Activated effector memory CD4-positive, alpha-beta T cell treated with Interleukin-2 at 50 U/mL for 16 hours (primary cell): ENCODE results near the gene BOD1.
"Not testable (repeated sequence)": the region's sequence is repeated elsewhere in the genome, so short reads cannot be mapped to it uniquely, and the experiment has no call there.

ENCODE experiments used
- DNase-seq: peaks from one replicate; pipeline ENCODE4 v3.0.0-alpha.2; 2020

The BOD1 gene

GRCh38 chr5:173615884-173616576 lies 420 bp downstream of the BOD1 start:
- peak; percentile 60 for DNase-seq

GRCh38 chr5:173614591-173614990 lies 1.9 kb downstream of the BOD1 start:
- DNase-seq, result no peak

- DNase-seq, result no peak
Measured at GRCh38 chr5:173613433-173614159, 2.9 kb downstream of the BOD1 start.

DNA sequence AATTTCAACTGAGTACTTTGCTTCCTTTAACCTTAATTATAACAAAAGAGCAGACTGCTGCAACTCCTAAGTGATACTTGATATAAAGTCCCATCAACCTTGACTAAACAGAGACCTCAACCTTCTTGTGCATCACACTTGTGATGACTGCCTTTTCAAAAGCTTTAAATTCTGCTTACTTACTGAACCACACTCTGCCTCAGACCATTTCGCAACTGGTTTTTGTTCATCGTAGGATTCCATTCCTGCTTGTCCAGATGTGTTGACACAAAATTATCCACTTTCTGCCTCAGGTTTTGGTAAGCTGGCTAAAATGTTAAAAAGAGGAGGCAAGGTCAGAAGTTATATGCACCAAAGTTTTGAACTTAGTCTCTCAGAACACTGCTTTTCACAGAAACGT lies 3.5 kb downstream of the BOD1 start:
- DNase-seq, result no peak

- no peak for DNase-seq
Measured at GRCh38 chr5:173611706-173612105, 4.7 kb downstream of the BOD1 start.

DNA sequence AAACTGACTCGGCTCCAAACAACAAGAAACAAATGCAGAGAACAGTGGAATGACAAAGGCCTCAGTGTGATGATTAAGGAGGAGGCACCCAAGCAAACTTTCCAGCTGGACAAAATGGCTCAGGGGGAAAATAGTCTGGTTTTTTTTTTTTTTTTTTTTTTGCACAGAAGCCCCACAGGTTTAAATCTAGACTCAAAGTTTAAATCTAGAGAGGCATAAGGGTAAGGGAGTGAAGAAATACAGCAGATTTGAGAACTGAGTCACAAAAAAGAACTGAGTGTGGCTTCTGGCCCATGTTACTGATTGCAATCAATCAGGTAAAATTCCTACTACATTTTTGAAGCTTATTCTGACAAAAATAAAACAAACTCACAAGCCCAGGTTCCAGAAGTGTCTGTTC lies 12.3 kb downstream of the BOD1 start:
- DNase-seq, result no peak

DNA sequence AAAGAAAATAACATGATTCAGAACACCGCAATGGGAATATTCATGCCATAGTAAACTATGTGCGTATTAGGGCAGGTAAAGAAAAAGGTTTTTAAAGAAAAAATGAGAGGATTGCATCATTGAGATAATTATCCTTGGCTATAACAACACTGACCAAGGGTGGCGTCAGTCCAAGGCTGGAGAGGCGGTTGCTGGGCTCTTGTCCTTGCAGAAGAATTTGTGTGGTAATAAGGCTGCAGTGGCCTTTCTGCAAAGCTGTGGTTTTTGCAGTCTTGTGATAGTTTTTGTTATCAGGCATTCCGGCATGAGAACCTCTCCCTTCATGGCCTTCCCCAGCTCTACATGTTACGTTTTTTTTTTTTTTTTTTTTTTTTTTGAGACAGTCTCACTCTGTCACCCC lies 14.0 kb downstream of the BOD1 start:
- no peak for DNase-seq

GRCh38 chr5:173598686-173599085 lies 17.8 kb downstream of the BOD1 start:
- DNase-seq, result no peak

DNA sequence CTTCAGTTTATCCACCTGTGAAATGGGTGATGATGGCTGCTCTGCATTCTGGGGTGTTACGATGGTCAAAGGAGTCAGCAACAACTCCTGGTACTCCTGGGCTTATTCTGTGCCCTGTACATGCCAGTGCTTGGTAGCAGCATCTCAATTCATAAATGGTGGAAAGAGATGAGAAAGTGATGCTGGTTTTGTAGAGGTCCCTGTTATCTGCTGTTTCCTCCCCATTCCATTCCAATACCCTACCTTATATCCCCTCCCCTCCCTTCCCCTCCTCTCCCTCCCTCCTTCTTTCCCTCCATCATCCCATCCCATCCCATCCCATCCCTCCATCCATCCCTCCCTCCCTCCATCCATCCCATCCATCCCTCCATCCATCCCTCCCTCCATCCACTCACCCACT lies 19.1 kb downstream of the BOD1 start:
- DNase-seq, result no peak

DNA sequence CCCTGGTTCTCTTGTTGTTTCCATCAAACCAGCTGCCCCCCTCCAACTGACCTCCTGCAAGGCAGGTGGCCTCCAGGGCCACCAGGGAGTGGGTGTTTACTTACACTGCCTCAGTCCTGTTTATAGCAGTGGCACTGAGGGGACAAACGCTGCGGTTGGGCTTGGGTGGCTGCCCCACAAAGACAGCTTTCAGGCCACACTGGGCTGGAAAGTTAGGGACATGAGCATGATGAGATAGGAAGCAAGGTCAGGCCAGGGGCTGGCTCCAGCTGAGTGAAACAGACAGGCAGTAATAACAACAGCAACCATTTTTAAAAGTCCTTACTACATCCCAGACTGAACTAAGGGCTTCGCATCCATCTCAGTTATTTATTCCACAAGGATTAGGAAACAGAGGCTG lies 20.6 kb downstream of the BOD1 start:
- DNase-seq, result no peak

DNA sequence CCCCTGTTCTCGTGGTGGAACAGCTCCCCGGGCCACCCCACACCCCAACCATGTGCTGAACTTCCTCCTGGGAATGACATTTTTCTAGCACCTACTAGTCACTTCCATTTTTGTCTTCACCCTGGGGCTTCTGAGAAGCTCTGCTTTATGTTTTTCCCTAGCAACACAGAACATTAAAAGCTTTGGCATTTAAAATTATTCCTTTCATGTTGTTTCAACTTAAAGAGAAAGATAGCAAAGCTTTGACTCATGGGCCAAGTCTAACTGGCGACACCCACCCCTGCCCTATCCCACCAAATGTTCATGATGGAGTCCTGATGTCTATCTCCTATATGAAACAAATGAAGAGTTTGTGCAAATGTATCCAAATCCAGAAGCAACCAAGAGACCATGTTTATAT lies 22.4 kb downstream of the BOD1 start:
- DNase-seq, result no peak

DNA sequence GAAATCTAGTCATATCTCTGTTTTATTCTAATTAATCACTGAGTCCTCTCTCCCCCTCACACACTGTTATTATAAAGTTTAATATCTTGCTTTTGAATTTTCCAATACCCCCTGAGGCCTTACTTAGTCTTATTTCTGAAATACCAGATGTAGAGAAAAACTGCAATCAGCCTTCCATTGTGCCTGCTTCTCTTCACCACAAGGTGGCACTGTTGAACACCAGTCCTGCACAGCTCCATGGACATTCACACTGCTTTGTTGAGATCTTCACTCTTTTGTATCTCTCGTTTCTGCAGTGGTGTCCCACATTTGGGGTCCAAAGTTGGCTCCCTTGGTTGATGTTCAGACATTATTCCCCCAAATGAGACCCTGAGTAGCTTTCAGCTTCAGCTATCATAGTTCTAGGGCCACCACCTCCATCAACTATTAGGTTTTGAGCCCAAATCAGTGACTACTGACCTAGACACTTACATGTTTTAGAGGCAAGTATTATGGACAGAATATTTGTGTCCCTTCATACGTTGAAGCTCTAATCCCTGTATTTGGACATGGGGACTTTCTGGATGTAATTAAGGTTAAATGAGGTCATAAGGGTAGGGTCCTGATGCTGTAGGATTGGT lies 24.3 kb downstream of the BOD1 start:
- DNase-seq, result no peak

GRCh38 chr5:173591056-173591514 lies 25.4 kb downstream of the BOD1 start:
- DNase-seq, result no peak

- no peak for DNase-seq
Measured at GRCh38 chr5:173590436-173591055, 25.9 kb downstream of the BOD1 start.

GRCh38 chr5:173586133-173586532 lies 30.3 kb downstream of the BOD1 start:
- DNase-seq, result not testable (repeated sequence)

GRCh38 chr5:173583346-173583745 lies 33.1 kb downstream of the BOD1 start:
- no peak for DNase-seq

GRCh38 chr5:173582216-173583111 lies 34.0 kb downstream of the BOD1 start:
- no peak for DNase-seq

- no peak for DNase-seq
Measured at GRCh38 chr5:173581408-173582215, 34.8 kb downstream of the BOD1 start.

- DNase-seq, result no peak
Measured at GRCh38 chr5:173578947-173579615, 37.4 kb downstream of the BOD1 start.

DNA sequence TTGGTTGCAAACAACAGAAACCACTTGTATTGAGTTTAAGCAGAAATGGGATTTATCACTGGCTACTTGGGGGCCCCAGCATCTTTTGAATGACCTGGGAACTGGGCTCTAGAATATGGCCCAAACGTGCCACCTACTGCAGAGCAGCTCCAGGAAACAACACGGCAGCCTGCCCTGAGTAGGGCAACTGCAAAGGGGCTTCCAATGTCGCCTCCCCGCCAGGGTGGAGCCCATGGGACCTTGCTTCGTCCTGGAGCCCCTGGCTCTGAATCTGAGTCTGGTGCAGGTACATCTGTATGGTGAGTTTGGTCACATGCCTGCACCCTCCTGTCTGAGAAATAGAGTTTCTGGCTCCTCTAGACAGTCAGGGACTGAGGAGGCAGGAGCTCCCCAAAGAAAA lies 38.6 kb downstream of the BOD1 start:
- DNase-seq, result no peak

GRCh38 chr5:173577166-173577565 lies 39.3 kb downstream of the BOD1 start:
- no peak for DNase-seq
